GM19023 (cell line): Measurements from ENCODE around the gene SHMT1.
"Not testable (repeated sequence)": the region's sequence is repeated elsewhere in the genome, so short reads cannot be mapped to it uniquely, and the experiment has no call there.

Source experiments
- ATAC-seq: cut with Tn5 transposase; IDR thresholded peaks from one replicate; pipeline ENCODE4 v1.9.1; 2021; ENCODE audit warnings: mild to moderate bottlenecking, moderate library complexity; ENCODE audit not compliant: unreplicated experiment

Gene SHMT1

GRCh38 chr17:18378614-18379013 is 15.3 kb upstream of the SHMT1 start:
- not testable (repeated sequence) for ATAC-seq

GRCh38 chr17:18378205-18378505 is 14.8 kb upstream of the SHMT1 start:
- ATAC-seq = no peak

DNA sequence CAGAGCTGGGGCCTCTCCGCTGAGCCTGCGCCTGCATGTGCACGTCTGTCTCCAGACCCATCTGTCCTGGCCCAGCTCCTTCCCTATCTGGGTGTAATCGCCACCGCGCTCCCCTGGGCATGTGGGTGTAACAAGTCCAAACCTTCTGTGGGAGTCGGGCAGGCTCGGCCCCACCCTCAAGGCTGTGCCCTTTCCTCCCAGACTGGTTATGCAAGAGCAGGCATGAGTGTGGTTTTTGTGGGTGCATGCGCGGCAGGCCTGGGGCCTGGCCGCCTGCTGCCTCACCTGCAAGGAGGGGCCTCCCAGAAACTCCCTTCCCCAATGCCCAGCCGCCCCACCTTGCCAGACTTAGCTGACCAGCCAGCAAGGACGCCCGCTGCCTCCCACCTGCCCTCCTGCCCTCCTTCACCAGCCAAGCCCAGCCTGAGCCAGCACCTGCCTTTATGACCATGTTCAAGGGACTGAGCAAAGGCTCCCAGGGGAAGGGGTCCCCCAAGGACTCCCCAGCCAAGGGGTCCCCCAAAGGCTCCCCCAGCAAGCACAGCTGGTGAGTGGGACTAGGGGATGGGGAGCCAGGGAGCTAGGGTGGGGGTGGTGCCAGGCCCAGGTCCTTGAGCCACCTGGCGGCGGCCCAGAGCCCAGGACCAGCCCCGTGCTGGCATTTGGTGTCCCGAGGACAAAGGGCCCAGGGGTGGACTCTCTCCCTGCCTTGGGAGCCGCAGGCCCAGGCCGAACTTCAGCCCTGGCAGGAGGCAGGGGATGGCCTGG is 14.3 kb upstream of the SHMT1 start, which contains the start of gene EVPLL:
EVPLL (plus strand) TSS at position 342 of the 768 bp plus-strand sequence. CDS start 3,160 bp downstream, outside the sequence.
- ATAC-seq = no peak

- ATAC-seq = no peak
Measured at GRCh38 chr17:18374216-18374615, 10.9 kb upstream of the SHMT1 start.

DNA sequence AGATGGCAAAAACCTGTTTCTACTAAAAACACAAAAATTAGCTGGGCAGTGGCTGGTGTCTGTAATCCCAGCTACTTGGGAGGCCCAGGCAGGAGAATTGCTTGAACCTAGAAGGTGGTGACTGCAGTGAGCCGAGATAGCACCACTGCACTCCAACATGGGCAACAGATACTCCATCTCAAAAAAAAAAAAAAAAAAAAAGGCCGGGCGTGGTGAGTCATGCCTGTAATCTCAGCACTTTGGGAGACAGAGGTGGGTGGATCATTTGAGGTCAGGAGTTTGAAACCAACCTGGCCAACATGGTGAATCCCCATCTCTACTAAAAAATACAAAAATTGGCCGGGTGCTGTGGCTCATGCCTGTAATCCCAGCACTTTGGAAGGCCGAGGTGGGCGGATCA is 9.8 kb upstream of the SHMT1 start:
- ATAC-seq = not testable (repeated sequence)

GRCh38 chr17:18371455-18371854 is 8.1 kb upstream of the SHMT1 start:
- no peak for ATAC-seq

- no peak for ATAC-seq
Measured at GRCh38 chr17:18370761-18371160, 7.4 kb upstream of the SHMT1 start.

- ATAC-seq = no peak
Measured at GRCh38 chr17:18368946-18369345, 5.6 kb upstream of the SHMT1 start.

DNA sequence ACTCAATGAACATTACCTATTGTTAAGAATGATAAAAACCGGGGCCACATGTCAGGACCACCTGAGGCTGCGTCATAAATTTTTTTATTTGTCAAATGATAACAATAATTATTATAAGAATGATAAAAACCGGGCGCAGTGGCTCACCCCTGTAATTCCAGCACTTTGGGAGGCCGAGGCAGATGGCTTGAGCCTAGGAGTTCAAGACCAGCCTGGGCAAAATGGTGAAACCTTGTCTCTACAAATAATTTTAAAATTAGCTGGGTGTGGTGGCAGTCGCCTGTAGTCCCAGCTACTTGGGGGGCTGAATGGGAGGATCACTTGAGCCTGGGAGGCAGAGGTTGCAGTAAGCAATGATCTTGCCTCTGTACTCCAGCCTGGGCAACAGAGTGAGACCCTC is 816 bp upstream of the SHMT1 start:
- ATAC-seq = no peak

GRCh38 chr17:18362698-18363100 is 651 bp downstream of the SHMT1 start:
- no peak for ATAC-seq

- ATAC-seq = no peak
Measured at GRCh38 chr17:18361837-18362697, 1.3 kb downstream of the SHMT1 start.

- no peak for ATAC-seq
Measured at GRCh38 chr17:18360518-18360917, 2.8 kb downstream of the SHMT1 start.

DNA sequence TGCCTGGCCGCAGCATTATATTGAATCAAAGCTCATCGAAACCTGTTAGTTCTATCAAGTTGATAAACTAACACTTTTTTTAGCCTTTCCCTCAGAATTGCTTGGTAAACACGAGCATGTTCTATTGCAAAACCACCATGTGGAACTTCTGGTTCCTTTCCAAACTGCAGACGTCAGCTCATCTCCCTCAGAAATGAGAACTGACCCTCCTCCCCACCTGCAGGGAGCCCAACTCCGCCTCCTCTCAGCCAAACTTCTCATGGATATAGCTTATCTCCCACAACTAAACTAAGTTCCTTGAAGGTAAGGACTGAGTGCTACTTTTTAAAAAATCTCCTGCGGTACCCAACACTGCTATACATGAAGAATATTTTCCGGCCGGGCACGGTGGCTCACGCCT is 6.7 kb downstream of the SHMT1 start:
- ATAC-seq = no peak

DNA sequence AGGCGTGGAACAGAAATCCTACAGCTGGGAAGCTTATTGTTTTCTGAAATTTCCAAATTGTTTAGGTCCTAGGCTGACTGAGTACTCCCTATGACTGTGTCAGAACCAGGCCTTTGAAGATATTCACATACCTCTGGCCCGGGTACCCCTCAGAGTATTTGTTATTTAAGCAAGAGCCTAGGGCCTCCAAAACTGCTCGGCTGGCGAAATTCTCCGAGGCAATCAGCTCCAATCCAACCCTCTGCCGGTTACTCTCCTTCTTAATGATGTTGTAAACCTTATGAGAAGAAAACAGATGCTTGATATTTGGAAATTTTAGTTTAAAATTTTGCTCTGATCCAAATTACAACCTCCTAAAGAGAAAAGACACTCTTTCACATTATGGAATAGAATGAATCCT is 9.8 kb downstream of the SHMT1 start:
- ATAC-seq = no peak

- no peak for ATAC-seq
Measured at GRCh38 chr17:18344021-18344420, 19.3 kb downstream of the SHMT1 start.

DNA sequence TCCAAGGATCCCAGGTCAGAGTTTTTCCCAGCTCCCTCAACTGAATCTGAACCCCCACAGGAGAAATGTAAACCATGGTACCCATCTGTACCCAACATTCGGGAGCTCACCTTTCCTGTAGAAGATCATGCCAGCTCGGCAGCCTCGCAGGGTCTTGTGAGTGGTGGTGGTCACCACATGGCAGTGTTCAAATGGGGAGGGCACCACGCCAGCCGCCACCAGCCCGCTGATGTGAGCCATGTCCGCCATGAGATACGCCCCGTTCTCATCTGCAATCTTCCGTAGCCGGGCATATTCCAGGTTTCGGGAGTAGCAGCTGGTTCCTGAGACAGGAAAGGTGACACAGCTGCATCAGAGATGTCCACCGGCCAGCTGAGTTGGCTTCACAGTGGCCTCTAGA is 23.4 kb downstream of the SHMT1 start:
- ATAC-seq = no peak

- not testable (repeated sequence) for ATAC-seq
Measured at GRCh38 chr17:18338158-18338557, 25.2 kb downstream of the SHMT1 start.

DNA sequence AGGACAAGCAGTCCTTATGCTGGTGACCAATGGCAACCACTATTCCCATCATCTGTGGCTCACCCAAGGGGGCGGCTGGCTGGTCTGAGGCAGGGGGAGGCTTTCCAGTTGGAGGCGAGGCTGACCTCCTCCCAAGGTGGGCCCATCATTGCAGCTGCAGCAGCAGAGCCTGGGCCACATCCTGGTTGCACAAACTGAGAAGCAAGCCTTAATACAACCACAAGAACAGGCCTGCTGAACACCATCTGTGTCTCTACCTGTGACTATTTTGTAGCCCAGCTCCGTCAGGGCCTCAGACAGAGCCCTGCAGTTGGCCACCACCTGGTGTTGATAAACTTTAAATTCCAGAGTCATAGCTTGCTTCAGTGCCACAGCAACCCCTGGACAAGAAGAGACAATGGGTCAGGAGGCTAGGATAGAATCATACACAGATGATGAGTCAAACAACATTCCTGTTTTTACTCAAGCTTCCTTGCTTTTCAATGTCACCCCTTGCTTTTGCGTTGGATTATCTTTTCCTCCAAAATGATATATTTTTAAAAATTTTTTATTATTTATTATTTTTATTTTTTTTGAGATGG is 30.4 kb downstream of the SHMT1 start:
- ATAC-seq = no peak

- no peak for ATAC-seq
Measured at GRCh38 chr17:18331879-18332278, 31.5 kb downstream of the SHMT1 start.

DNA sequence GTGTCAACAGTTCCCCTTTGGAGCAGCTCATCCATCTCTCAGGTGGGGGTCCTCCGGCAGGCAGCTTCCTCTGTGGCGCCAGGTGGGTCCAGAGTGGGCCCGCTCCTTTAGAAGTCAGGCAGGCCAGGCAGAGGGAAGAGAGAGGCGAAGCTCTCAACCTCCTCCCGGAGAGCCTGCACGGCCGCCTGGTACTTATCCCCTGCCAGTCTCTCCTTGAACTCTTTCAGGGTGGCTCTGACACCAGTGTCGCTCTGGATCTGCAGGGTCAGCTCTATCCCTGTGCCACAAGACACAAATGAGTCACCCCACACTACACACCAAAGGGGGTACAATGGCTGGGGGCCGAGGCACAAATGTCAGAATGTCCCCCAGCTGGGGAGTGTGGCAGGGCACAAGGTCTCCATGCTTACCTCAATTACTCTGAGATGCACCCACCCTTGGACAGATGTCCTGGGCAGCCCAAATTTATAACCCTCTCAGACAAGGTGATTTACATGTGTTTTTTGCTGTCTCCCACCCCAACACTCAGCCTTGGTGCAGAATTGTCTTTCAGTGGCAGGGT is 34.6 kb downstream of the SHMT1 start:
- ATAC-seq = no peak

DNA sequence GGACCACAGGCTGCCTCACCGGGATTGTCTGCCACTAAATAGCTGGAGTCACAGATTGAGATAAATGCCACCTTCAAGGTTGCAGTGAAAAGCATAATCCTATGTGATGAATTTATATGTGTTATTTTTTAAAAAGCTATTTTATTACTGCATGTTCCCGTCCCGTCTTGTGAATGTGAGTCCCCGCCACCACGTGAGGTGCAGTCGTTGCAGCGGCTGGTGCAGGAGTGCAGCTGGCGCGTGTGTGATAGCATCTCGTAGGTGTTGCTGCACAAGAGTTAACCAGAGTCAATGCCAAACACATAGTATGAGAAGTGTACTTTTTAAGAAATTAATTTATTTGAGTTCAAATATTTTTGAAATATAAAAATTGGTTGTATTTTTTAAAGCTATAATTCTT is 35.8 kb downstream of the SHMT1 start:
- no peak for ATAC-seq

DNA sequence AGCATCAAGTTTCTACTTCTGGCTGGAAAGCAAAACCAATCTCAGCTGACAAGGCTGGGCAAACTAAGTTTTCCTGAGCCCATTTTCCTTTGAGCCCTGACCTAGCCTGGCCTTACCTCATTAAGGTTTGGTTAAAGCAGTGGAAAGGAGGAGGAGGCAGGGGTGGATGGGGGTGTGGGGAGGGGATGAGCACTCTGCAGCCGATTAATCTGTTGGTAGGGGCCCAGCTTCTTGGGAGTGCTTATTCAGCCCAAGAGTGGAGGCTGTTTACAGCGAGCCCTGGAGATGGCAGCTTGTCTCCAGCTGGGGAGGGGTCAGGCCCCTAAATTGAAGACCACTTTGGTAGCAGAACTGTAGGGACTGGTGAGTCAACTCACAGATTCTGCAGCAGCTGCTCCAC is 36.3 kb downstream of the SHMT1 start:
- no peak for ATAC-seq
